Psoas muscle (tissue), 8 donors: ENCODE data around the gene WDR88. TPM values are rescaled to one million over a fixed set of nuclear protein-coding genes. Genes with fewer than 3 reads are reported as not detected.
A peak's percentile ranks its signal among the peaks of the same experiment; 100 is the strongest.

Source experiments
- ATAC-seq, 4 donors: fragments of 200-7000 bp; cut with Tn5 transposase; one replicate each; pipeline ENCODE4 v1.9.1; 2020; ENCODE audit warnings: moderate library complexity in 3 of 4, mild to moderate bottlenecking in 2 of 4
- DNase-seq, 2 donors: peaks; one replicate each; pipeline ENCODE4 v3.0.0-alpha.2; 2020
- H3K27ac ChIP-seq: fragments of 200-600 bp; one replicate; pipeline ENCODE4 v1.8.0; 2022
- H3K27me3 ChIP-seq, 3 donors: fragments of 200-600 bp in 1 of 3; one replicate each; pipeline versions ENCODE4 v1.6.1 to v1.8.0; 2013 to 2022; ENCODE audit warnings: low read length in 2 of 3, mild to moderate bottlenecking in 2 of 3, moderate library complexity in 1 of 3; ENCODE audit not compliant: insufficient read depth in 3 of 3
- H3K36me3 ChIP-seq, 2 donors: fragments of 200-600 bp in 1 of 2; one replicate each; pipeline versions ENCODE4 v1.6.1 to v1.8.0; 2013 to 2022; ENCODE audit warnings: low read depth in 1 of 2, mild to moderate bottlenecking in 1 of 2, moderate library complexity in 1 of 2; ENCODE audit not compliant: insufficient read depth in 1 of 2
- H3K4me1 ChIP-seq: fragments of 200-600 bp; one replicate; pipeline ENCODE4 v1.8.0; 2022
- H3K4me3 ChIP-seq: fragments of 200-600 bp; one replicate; pipeline ENCODE4 v1.8.0; 2022; ENCODE audit warnings: mild to moderate bottlenecking
- H3K9me3 ChIP-seq: fragments of 200-600 bp; one replicate; pipeline ENCODE4 v1.8.0; 2022
- CTCF ChIP-seq: fragments of 200-600 bp; IDR thresholded peaks from one replicate; pipeline ENCODE4 v1.8.0; 2022; ENCODE audit warnings: antibody characterized with exemption
- WGBS, 3 donors: extraction: QIAGEN DNeasy Blood & Tissue Kit; methylation state at CpG; one replicate each; pipeline versions ENCODE4 v1.1.6 to v1.1.7; 2013; 5-methylcytosine and 5-hydroxymethylcytosine counted together
- intact Hi-C, 2 donors: fragments of 100-400 bp; cut with DNase I; formaldehyde crosslinking; loops; one replicate each; pipeline versions ENCODE4 v1.11.0 to v1.14.2; 2022
- long read RNA-seq, 2 donors: library from polyadenylated mRNA; unstranded; transcript quantifications; one replicate each; pipeline ENCODE4 v2.0.0, GENCODE V29; 2021
- polyA plus RNA-seq, 3 donors: library from polyadenylated mRNA; stranded (reverse); fragments of 200-250 nt; gene quantifications; one replicate each; pipeline ENCODE4 v1.2.3, GENCODE V29; 2013
- total RNA-seq, 4 donors: library from RNA; stranded (reverse); fragmentation: NEBNext Ultra II Directional in 2 of 4; extraction: Animal tissue kit (Norgen Biotek cat#: 25700) in 2 of 4; gene quantifications; one replicate each; pipeline versions ENCODE4 v1.2.1 to v1.2.4, GENCODE V29; 2021 to 2023
- donor health status: healthy with polysubstance abuse.
- donor health status: DM: no; HTN: no; CAD: no; lungs with moderate emphysema.
- donor health status: Bipolar disorder and iron deficiency.
- donor health status: healthy.
- donor health status: DM: yes; HTN: yes; CAD: no.
- donor health status: DM: no; HTN: no; CAD: no.
- donor health status: DM: no; HTN: no; CAD: no.
- donor health status: DM: yes; HTN: yes; CAD: no.

The WDR88 gene
- total RNA-seq = not detected
- polyA plus RNA-seq = under 1 TPM in 1 of 3 donors, not detected in 2; 0.06 TPM
- long read RNA-seq, donor 1 = 0 reads
- long read RNA-seq, donor 2, partial matches to known transcripts = 0 of 4 reads
- long read RNA-seq, donor 2, other reads (novel, unspliced or antisense) = 4 of 4 reads

- WGBS, 3 donors = 79 to 89% (median 81%) methylated on average over 43 of the region's 43 CpGs
These were observed at the start of gene WDR88 for GRCh38 chr19:33132021-33132420. Gene WDR88, plus strand, starts transcription at chr19:33132114. Its CDS starts 56 bp downstream, at chr19:33132170.

GRCh38 chr19:33085570-33086128 is 46.3 kb upstream of the WDR88 start:
- TF ChIP-seq CTCF = no peak
- Histone ChIP-seq H3K4me3 (no peak overlapping the region), H3K4me1 (peaks cover 17% of the 10 kb centered on the region), H3K36me3 (peaks cover 0 to 28% of the 10 kb centered on the region in 2 donors), H3K9me3 (no peaks in the 10 kb centered on the region), H3K27ac (no peak overlapping the region), H3K27me3 (no peaks in the 10 kb centered on the region)
- ATAC-seq (peak in 1 of 4 donors; percentile 68), DNase-seq (no peak)
- intact Hi-C loops = no loop called here
- 32 to 46% (median 34%) methylated on average over 3 of the region's 3 CpGs for WGBS, 3 donors

More at GRCh38 chr19:33132021-33132420, at the start of gene WDR88:
- H3K9me3 ChIP-seq = no peaks in the 10 kb centered on the region
- peaks cover 0 to 18% (median 6%) of the 10 kb centered on the region in 3 donors for H3K27me3 ChIP-seq
- no peak for TF ChIP-seq CTCF
- intact Hi-C loops = no loop called here
- H3K27ac ChIP-seq = no peak within 1 kb of the TSS
- H3K4me3 ChIP-seq = no peak within 1 kb of the TSS
- no peak for ATAC-seq
- H3K4me1 ChIP-seq = no peaks in the 10 kb centered on the region
- no peak for DNase-seq
- peaks cover 3 to 44% of the 10 kb centered on the region in 2 donors for H3K36me3 ChIP-seq

- ATAC-seq (no peak), DNase-seq (no peak)
- peaks cover 0 to 39% of the 10 kb centered on the region in 2 donors for H3K36me3 ChIP-seq
- H3K27me3 ChIP-seq = no peaks in the 10 kb centered on the region
- 81 to 90% (median 88%) methylated on average over 1 of the region's 1 CpG for WGBS, 3 donors
- H3K4me3 ChIP-seq = no peak overlapping the region
- H3K4me1 ChIP-seq = peaks cover 13% of the 10 kb centered on the region
- TF ChIP-seq CTCF = no peak
- no peaks in the 10 kb centered on the region for H3K9me3 ChIP-seq
- H3K27ac ChIP-seq = no peak overlapping the region
- intact Hi-C loops = no loop called here
These were observed 45.0 kb upstream of the WDR88 start for GRCh38 chr19:33086955-33087354.

GRCh38 chr19:33089010-33089409 is 42.9 kb upstream of the WDR88 start:
- ATAC-seq = no peak

More at GRCh38 chr19:33089010-33089409, 42.9 kb upstream of the WDR88 start:
- DNase-seq = no peak
- no peak for TF ChIP-seq CTCF
- H3K9me3 ChIP-seq = no peaks in the 10 kb centered on the region
- peaks cover 0 to 59% of the 10 kb centered on the region in 2 donors for H3K36me3 ChIP-seq
- no peak overlapping the region for H3K27ac ChIP-seq
- peaks cover 5% of the 10 kb centered on the region for H3K4me1 ChIP-seq
- no peak overlapping the region for H3K4me3 ChIP-seq
- intact Hi-C loops = no loop called here
- H3K27me3 ChIP-seq = no peaks in the 10 kb centered on the region
- 79 to 90% (median 87%) methylated on average over 3 of the region's 3 CpGs for WGBS, 3 donors
